Body of pancreas (tissue), 4 donors: ENCODE measurements around the gene LYPD4. TPM values are rescaled to one million over a fixed set of nuclear protein-coding genes. Genes with fewer than 3 reads are reported as not detected.

Source experiments
- ATAC-seq: fragments of 150-250 bp; one replicate; pipeline ENCODE4 v1.9.1; 2016
- DNase-seq, 4 donors: peaks; one replicate each; pipeline ENCODE4 v3.0.0-alpha.2; 2019
- H3K27ac ChIP-seq, 4 donors: fragments of 200-600 bp; sonication (generic); 1 replicate in 3 of 4; 2 replicates in 1 of 4; pipeline versions ENCODE4 v1.5.1 to v1.6.1; 2016 to 2019; ENCODE audit warnings: mild to moderate bottlenecking in 1 of 4, mixed read lengths in 1 of 4, moderate library complexity in 1 of 4
- H3K27me3 ChIP-seq, 2 donors: fragments of 200-600 bp; sonication (generic); one replicate each; pipeline ENCODE4 v1.6.0; 2016; ENCODE audit warnings: mild to moderate bottlenecking in 1 of 2
- H3K36me3 ChIP-seq, 2 donors: fragments of 200-600 bp; sonication (generic); replicated peaks in 1 of 2; 2 replicates each; pipeline ENCODE4 v1.5.1; 2016; ENCODE audit warnings: low read depth in 2 of 2; ENCODE audit not compliant: insufficient read depth in 1 of 2
- H3K4me1 ChIP-seq: fragments of 200-600 bp; sonication (generic); one replicate; pipeline ENCODE4 v1.6.0; 2016
- H3K4me3 ChIP-seq, 2 donors: fragments of 200-600 bp; sonication (generic); 1 replicate in 1 of 2; 2 replicates in 1 of 2; pipeline ENCODE4 v1.5.1; 2016 to 2019
- H3K9me3 ChIP-seq, 3 donors: fragments of 200-600 bp; sonication (generic); 1 replicate in 2 of 3; 2 replicates in 1 of 3; pipeline ENCODE4 v1.5.1; 2016
- CTCF ChIP-seq, 7 experiments: fragments of 450-650 bp in 4 of 7; fragments of 200-600 bp in 3 of 7; sonication (generic) in 3 of 7; IDR thresholded peaks; one replicate each; pipeline ENCODE4 v1.5.1; 2016 to 2019; ENCODE audit warnings: antibody characterized with exemption in 7 of 7
- POLR2A ChIP-seq, 3 donors: fragments of 450-650 bp; IDR thresholded peaks; one replicate each; pipeline ENCODE4 v1.6.1; 2016; ENCODE audit warnings: antibody characterized with exemption in 3 of 3, mild to moderate bottlenecking in 2 of 3
- WGBS, 2 donors: methylation state at CpG; one replicate each; pipeline ENCODE4 v1.1.5; 2017; 5-methylcytosine and 5-hydroxymethylcytosine counted together
- intact Hi-C: fragments of 100-400 bp; cut with DNase I; formaldehyde crosslinking; loops from one replicate; pipeline ENCODE4 v1.15.1; 2023
- total RNA-seq, 2 donors: library from RNA; depleted of rRNA; stranded (reverse); fragments of >200 nt; gene quantifications; one replicate each; pipeline ENCODE4 v1.1.0, GENCODE V29; 2016

The LYPD4 gene
- total RNA-seq, 2 donors from 2014 or later = not detected

GRCh38 chr19:41837981-41838708 is 6.3 kb downstream of the LYPD4 start:
- DNase-seq = no peak
- TF ChIP-seq POLR2A (IDR thresholded peaks at IDR 0.05) = no peak
- TF ChIP-seq CTCF (IDR thresholded peaks at IDR 0.05) = no peak
- H3K9me3 ChIP-seq = no peaks in the 10 kb centered on the region
- no peak for ATAC-seq
- intact Hi-C loops = no loop called here
- H3K36me3 ChIP-seq = no peaks in the 10 kb centered on the region
- 31% methylated on average over 13 of the region's 13 CpGs for WGBS, 2 donors
- H3K4me3 ChIP-seq = no peak overlapping the region
- no peaks in the 10 kb centered on the region for H3K4me1 ChIP-seq
- no peak overlapping the region for H3K27ac ChIP-seq
- no peaks in the 10 kb centered on the region for H3K27me3 ChIP-seq

GRCh38 chr19:41821003-41821735 is 23.3 kb downstream of the LYPD4 start:
- Histone ChIP-seq H3K27me3 (peaks cover 0 to 5% of the 10 kb centered on the region in 2 donors), H3K9me3 (no peaks in the 10 kb centered on the region), H3K4me1 (no peaks in the 10 kb centered on the region), H3K36me3 (no peaks in the 10 kb centered on the region), H3K4me3 (no peak overlapping the region), H3K27ac (no peak overlapping the region)
- 30 to 32% methylated on average over 11 to 12 of the region's 12 CpGs for WGBS, 2 donors
- ATAC-seq (peak; percentile 65), DNase-seq (peak; percentile 38 to 52 (median 42))
- TF ChIP-seq CTCF (IDR thresholded peaks at IDR 0.05) = peak; percentile 37 to 76 (median 70)
- no peak for TF ChIP-seq POLR2A (IDR thresholded peaks at IDR 0.05)
- intact Hi-C loops = no loop called here

DNA sequence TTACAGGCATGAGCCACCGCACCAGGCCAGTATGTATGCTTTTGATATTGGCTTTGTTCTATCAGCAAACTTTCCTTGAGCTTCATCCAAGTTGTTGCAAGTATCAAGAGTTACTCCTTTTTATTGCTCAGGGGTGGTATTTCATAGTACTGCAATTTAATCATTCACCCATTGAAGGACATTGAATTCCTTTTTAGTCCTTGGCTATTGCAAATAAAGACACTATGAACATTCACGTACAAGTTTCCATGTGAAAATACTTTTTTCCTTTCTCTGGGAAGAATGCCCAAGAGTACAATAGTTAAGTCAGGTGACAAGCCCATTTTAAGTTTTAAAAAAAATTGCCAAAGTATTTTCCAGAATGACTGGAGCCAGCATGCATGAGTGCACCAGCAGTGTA is 27.7 kb downstream of the LYPD4 start:
- no peak for DNase-seq
- 13 to 22% methylated on average over 2 of the region's 2 CpGs for WGBS, 2 donors
- no peaks in the 10 kb centered on the region for H3K9me3 ChIP-seq
- H3K27me3 ChIP-seq = no peaks in the 10 kb centered on the region
- ATAC-seq = peak; percentile 59
- no peak overlapping the region for H3K27ac ChIP-seq
- H3K4me1 ChIP-seq = no peaks in the 10 kb centered on the region
- TF ChIP-seq CTCF (IDR thresholded peaks at IDR 0.05) (no peak), POLR2A (IDR thresholded peaks at IDR 0.05) (no peak)
- H3K4me3 ChIP-seq = no peak overlapping the region
- intact Hi-C loops = no loop called here
- H3K36me3 ChIP-seq = no peaks in the 10 kb centered on the region

DNA sequence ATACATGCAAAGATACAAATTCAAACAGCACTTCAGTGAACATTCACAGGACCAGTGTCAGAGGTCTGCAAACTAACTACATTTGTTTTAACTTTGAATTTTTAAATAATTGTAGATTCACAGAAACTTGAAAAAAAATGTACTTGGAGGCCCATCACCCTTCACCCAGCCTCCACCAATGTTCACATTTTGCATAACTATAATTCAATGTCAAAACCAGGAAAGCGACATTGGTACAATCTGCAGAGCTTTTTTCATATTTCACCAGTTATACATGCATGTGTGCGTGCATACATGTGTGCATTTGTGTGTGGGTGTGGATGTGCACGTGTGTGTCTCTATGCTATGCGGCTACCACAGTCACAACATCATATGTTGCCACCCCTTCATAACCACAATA is 29.2 kb downstream of the LYPD4 start:
- 60 to 84% methylated on average over 4 of the region's 4 CpGs for WGBS, 2 donors

More for the DNA sequence above, 29.2 kb downstream of the LYPD4 start:
- intact Hi-C loops = no loop called here
- no peak for TF ChIP-seq CTCF (IDR thresholded peaks at IDR 0.05)
- TF ChIP-seq POLR2A (IDR thresholded peaks at IDR 0.05) = no peak
- ATAC-seq (no peak), DNase-seq (no peak)
- no peaks in the 10 kb centered on the region for H3K36me3 ChIP-seq
- no peak overlapping the region for H3K4me3 ChIP-seq
- H3K4me1 ChIP-seq = no peaks in the 10 kb centered on the region
- H3K27ac ChIP-seq = no peak overlapping the region
- no peaks in the 10 kb centered on the region for H3K9me3 ChIP-seq
- H3K27me3 ChIP-seq = no peaks in the 10 kb centered on the region
